Neural cell (in vitro differentiated cells): ENCODE results near the gene ARL6IP4. TPM values are rescaled to one million over a fixed set of nuclear protein-coding genes. Genes with fewer than 3 reads are reported as not detected.

Experiments
- H2AFZ ChIP-seq: fragments of 200-600, 300-800 bp; sonication (generic), shearing (Covaris generic); 2 replicates; pipeline ENCODE4 v1.6.0; 2014; ENCODE audit warnings: low read depth, mild to moderate bottlenecking, antibody characterized with exemption, low read length, moderate library complexity
- H3F3A ChIP-seq: fragments of 200-600 bp; shearing (Covaris generic); 2 replicates; pipeline ENCODE4 v1.6.1; 2016; ENCODE audit warnings: mild to moderate bottlenecking, moderate library complexity, mixed read lengths, antibody characterized with exemption, low read length; ENCODE audit not compliant: insufficient read depth, poor library complexity, severe bottlenecking
- H3K27ac ChIP-seq: fragments of 200-600, 300-800 bp; sonication (generic), shearing (Covaris generic); 2 replicates; pipeline ENCODE4 v1.5.1; 2014; ENCODE audit warnings: mild to moderate bottlenecking, low read length, moderate library complexity
- H3K27me3 ChIP-seq: fragments of 300-800, 200-600 bp; sonication (generic), shearing (Covaris generic); 2 replicates; pipeline ENCODE4 v1.6.0; 2014; ENCODE audit warnings: mild to moderate bottlenecking, low read depth, low read length, moderate library complexity; ENCODE audit not compliant: insufficient read depth
- H3K36me3 ChIP-seq: fragments of 300-800, 200-600 bp; sonication (generic), shearing (Covaris generic); 2 replicates; pipeline ENCODE4 v1.5.1; 2014; ENCODE audit warnings: mild to moderate bottlenecking, antibody characterized with exemption, low read length, moderate library complexity; ENCODE audit not compliant: insufficient read depth
- H3K4me2 ChIP-seq: fragments of 300-800, 200-600 bp; sonication (generic), shearing (Covaris generic); 2 replicates; pipeline ENCODE4 v1.6.0; 2014; ENCODE audit warnings: mild to moderate bottlenecking, low read length
- H3K4me3 ChIP-seq: fragments of 300-800, 200-600 bp; sonication (generic), shearing (Covaris generic); 2 replicates; pipeline ENCODE4 v1.5.1; 2014; ENCODE audit warnings: mild to moderate bottlenecking, low read length, moderate library complexity
- H3K79me2 ChIP-seq: fragments of 200-600 bp; shearing (Covaris generic); replicated peaks from 2 replicates; pipeline ENCODE4 v1.6.0; 2014; ENCODE audit warnings: mild to moderate bottlenecking, low read length, moderate library complexity; ENCODE audit not compliant: insufficient read depth
- H3K9ac ChIP-seq: fragments of 300-800, 200-600 bp; sonication (generic), shearing (Covaris generic); 2 replicates; pipeline ENCODE4 v1.6.1; 2016; ENCODE audit warnings: mild to moderate bottlenecking, low read length, mixed read lengths
- H3K9me2 ChIP-seq: fragments of 200-600 bp; shearing (Covaris generic); 2 replicates; pipeline ENCODE4 v1.6.1; 2016; ENCODE audit warnings: mild to moderate bottlenecking, low read length, mixed read lengths; ENCODE audit not compliant: insufficient read depth
- H3K9me3 ChIP-seq: fragments of 200-600, 300-800 bp; sonication (generic), shearing (Covaris generic); 2 replicates; pipeline ENCODE4 v1.6.1; 2016; ENCODE audit warnings: mild to moderate bottlenecking, mixed run types, low read length, moderate library complexity, mixed read lengths
- H4K20me1 ChIP-seq: fragments of 200-600 bp; shearing (Covaris generic); 2 replicates; pipeline ENCODE4 v1.6.1; 2016; ENCODE audit warnings: mild to moderate bottlenecking, mixed run types; ENCODE audit not compliant: insufficient read depth
- CTCF ChIP-seq: fragments of 450-650 bp; IDR thresholded peaks from 2 replicates; pipeline ENCODE4 v1.5.1; 2014; ENCODE audit warnings: antibody characterized with exemption, mild to moderate bottlenecking, moderate library complexity; ENCODE audit not compliant: poor library complexity, severe bottlenecking
- EP300 ChIP-seq: fragments of 450-650 bp; conservative IDR thresholded peaks from 2 replicates; pipeline ENCODE4 v1.6.1; 2014; ENCODE audit warnings: antibody characterized with exemption, mild to moderate bottlenecking, moderate library complexity; ENCODE audit not compliant: poor library complexity, severe bottlenecking
- EZH2 ChIP-seq: fragments of 200-600, 300-800 bp; shearing (Covaris generic), sonication (generic); IDR thresholded peaks from 2 replicates; pipeline ENCODE4 v1.6.1; 2014; ENCODE audit warnings: antibody characterized with exemption, low read length, borderline replicate concordance, mild to moderate bottlenecking; ENCODE audit not compliant: insufficient read depth, poor library complexity, severe bottlenecking
- MXI1 ChIP-seq: fragments of 450-650 bp; conservative IDR thresholded peaks from 2 replicates; pipeline ENCODE4 v1.6.1; 2014; ENCODE audit warnings: antibody characterized with exemption, mild to moderate bottlenecking; ENCODE audit not compliant: poor library complexity, severe bottlenecking
- POLR2AphosphoS5 ChIP-seq: IDR thresholded peaks from 2 replicates; pipeline ENCODE4 v1.6.1; 2012
- RAD21 ChIP-seq: fragments of 450-650 bp; conservative IDR thresholded peaks from 2 replicates; pipeline ENCODE4 v1.6.1; 2014; ENCODE audit warnings: antibody characterized with exemption, mild to moderate bottlenecking, moderate library complexity
- REST ChIP-seq: IDR thresholded peaks from 2 replicates; pipeline ENCODE4 v1.6.1; 2012; ENCODE audit warnings: borderline replicate concordance
- SMC3 ChIP-seq: fragments of 450-650 bp; conservative IDR thresholded peaks from 2 replicates; pipeline ENCODE4 v1.6.1; 2014; ENCODE audit warnings: antibody characterized with exemption, mild to moderate bottlenecking, moderate library complexity; ENCODE audit not compliant: poor library complexity
- TAF1 ChIP-seq: IDR thresholded peaks from 2 replicates; pipeline ENCODE4 v1.6.1; 2012; ENCODE audit warnings: low read depth
- polyA plus RNA-seq: library from polyadenylated mRNA; depleted of rRNA; stranded (reverse); fragments of >200 nt; gene quantifications from 2 replicates; pipeline ENCODE4 v1.2.3, GENCODE V29; 2014

Gene ARL6IP4
- polyA plus RNA-seq, 1 donor from 2014 or later, result 190 TPM

GRCh38 chr12:122934722-122935121, 45.8 kb upstream of the ARL6IP4 start:
- H3K9me3 ChIP-seq, result no peaks in the 10 kb centered on the region
- no peak overlapping the region for H3K4me3 ChIP-seq
- H3K27ac ChIP-seq, result no peak overlapping the region
- no peaks in the 10 kb centered on the region for H4K20me1 ChIP-seq
- H3K4me2 ChIP-seq, result no peak overlapping the region
- H3K9ac ChIP-seq, result no peak overlapping the region
- H3K27me3 ChIP-seq, result no peaks in the 10 kb centered on the region
- H3K79me2 ChIP-seq, result no peaks in the 10 kb centered on the region
- no peaks in the 10 kb centered on the region for H3K36me3 ChIP-seq
- TF ChIP-seq RAD21 (no peak), POLR2AphosphoS5 (no peak), CTCF (no peak), EP300 (no peak), SMC3 (no peak), MXI1 (no peak), EZH2 (no peak), REST (no peak), TAF1 (no peak)
- H3F3A ChIP-seq, result no peaks in the 10 kb centered on the region
- H2AFZ ChIP-seq, result no peak overlapping the region
- no peaks in the 10 kb centered on the region for H3K9me2 ChIP-seq

- Histone ChIP-seq H3K27ac (no peak overlapping the region), H3K4me3 (no peak overlapping the region), H3K4me2 (no peak overlapping the region), H3K9ac (no peak overlapping the region), H3K9me3 (no peaks in the 10 kb centered on the region), H2AFZ (no peak overlapping the region), H3F3A (no peaks in the 10 kb centered on the region), H3K36me3 (no peaks in the 10 kb centered on the region), H4K20me1 (no peaks in the 10 kb centered on the region), H3K27me3 (no peaks in the 10 kb centered on the region), H3K79me2 (no peaks in the 10 kb centered on the region), H3K9me2 (no peaks in the 10 kb centered on the region)
- TF ChIP-seq RAD21, result no peak
- TF ChIP-seq TAF1, result no peak
- no peak for TF ChIP-seq MXI1
- TF ChIP-seq EZH2, result no peak
- no peak for TF ChIP-seq POLR2AphosphoS5
- TF ChIP-seq EP300, result no peak
- no peak for TF ChIP-seq SMC3
- no peak for TF ChIP-seq CTCF
- TF ChIP-seq REST, result no peak
These were observed 45.2 kb upstream of the ARL6IP4 start for GRCh38 chr12:122935318-122935717.
